ENCODE data around the gene HPGD. TPM values are rescaled to one million over a fixed set of nuclear protein-coding genes. Genes with fewer than 3 reads are reported as not detected.

Gene HPGD
- total RNA-seq, 1 experiment from 2014 or later = 1.7 TPM

DNA sequence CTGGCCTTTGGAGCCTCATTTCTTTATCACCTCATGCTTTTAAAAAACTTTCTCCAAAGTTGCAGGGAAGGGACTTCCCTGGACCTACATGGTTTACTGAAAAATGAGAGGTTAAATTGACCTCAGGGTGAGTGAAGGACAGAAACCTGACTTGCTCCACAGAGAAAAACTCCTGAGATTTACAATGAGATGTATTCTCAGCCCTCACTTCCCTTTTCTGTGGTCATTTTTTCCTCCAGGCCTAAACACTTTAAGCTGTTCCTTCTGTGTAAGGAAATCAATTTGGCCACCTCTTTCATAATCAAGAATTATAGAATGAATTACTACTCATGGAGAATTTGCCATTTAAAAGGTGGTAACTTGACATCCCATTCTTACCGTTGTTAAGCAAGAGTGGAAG, 77.9 kb downstream of the HPGD start:
- no peaks in the 10 kb centered on the region for H3K27me3 ChIP-seq (replicated peaks; ENCODE audit: insufficient read depth, low read depth, low read length, poor library complexity)
- no peak overlapping the region for H3K4me3 ChIP-seq (ENCODE audit: low read depth, low read length, poor library complexity, severe bottlenecking)
- H3K36me3 ChIP-seq (ENCODE audit: insufficient read depth, low read length, poor library complexity, severe bottlenecking) = no peaks in the 10 kb centered on the region
- no peak for DNase-seq (ENCODE audit: low spot score)
- no peaks in the 10 kb centered on the region for H3K9me3 ChIP-seq (ENCODE audit: low read depth, low read length, poor library complexity, severe bottlenecking)
- CTCF ChIA-PET = no interaction called here
- TF ChIP-seq EZH2 (IDR thresholded peaks at IDR 0.05; ENCODE audit: borderline replicate concordance, low read depth, low read length, poor library complexity, severe bottlenecking) (no peak), CTCF (conservative IDR thresholded peaks at IDR 0.05; ENCODE audit: low read depth, low read length) (no peak)
- intact Hi-C loops (cut with micrococcal nuclease; ENCODE audit: unreplicated experiment) = no loop called here
- POLR2A ChIA-PET (ENCODE audit: low non-redundant PET) = no interaction called here
- H3K4me1 ChIP-seq (ENCODE audit: insufficient read depth, low read length, poor library complexity, severe bottlenecking) = no peaks in the 10 kb centered on the region
- H3K27ac ChIP-seq (ENCODE audit: low read depth, low read length, poor library complexity, severe bottlenecking) = no peak overlapping the region
- BruUV-seq (replicated peaks) = no TSS peak

Other genes with a start within 250 kb of the HPGD start
- 11.7 and 13.5 TPM in 2 replicates for gene FBXO8, start 238.8 kb downstream of the HPGD start, total RNA-seq (2021)
- 22.3 and 23.7 TPM in 2 replicates for gene CEP44, start 238.6 kb downstream of the HPGD start, total RNA-seq (2021)